HG03521 (cell line): Measurements from ENCODE around the gene COX7A1.
A peak's percentile ranks its signal among the peaks of the same experiment; 100 is the strongest.
"Not testable (repeated sequence)": the region's sequence is repeated elsewhere in the genome, so short reads cannot be mapped to it uniquely, and the experiment has no call there.

Experiments
- ATAC-seq: cut with Tn5 transposase; IDR thresholded peaks from one replicate; pipeline ENCODE4 v1.9.1; 2021; ENCODE audit warnings: mild to moderate bottlenecking, moderate library complexity; ENCODE audit not compliant: unreplicated experiment

Gene COX7A1

GRCh38 chr19:36142046-36142445 is 10.2 kb downstream of the COX7A1 start:
- no peak for ATAC-seq

GRCh38 chr19:36141039-36141927 is 11.0 kb downstream of the COX7A1 start:
- ATAC-seq = peak; percentile 30

- no peak for ATAC-seq
Measured at GRCh38 chr19:36140304-36141038, 11.8 kb downstream of the COX7A1 start.

GRCh38 chr19:36139473-36140303 is 12.6 kb downstream of the COX7A1 start, which contains the start of gene CAPNS1:
Gene CAPNS1 (plus strand): TSS chr19:36140066. CDS start chr19:36141012, 946 bp downstream.
- ATAC-seq = peak; percentile 85

DNA sequence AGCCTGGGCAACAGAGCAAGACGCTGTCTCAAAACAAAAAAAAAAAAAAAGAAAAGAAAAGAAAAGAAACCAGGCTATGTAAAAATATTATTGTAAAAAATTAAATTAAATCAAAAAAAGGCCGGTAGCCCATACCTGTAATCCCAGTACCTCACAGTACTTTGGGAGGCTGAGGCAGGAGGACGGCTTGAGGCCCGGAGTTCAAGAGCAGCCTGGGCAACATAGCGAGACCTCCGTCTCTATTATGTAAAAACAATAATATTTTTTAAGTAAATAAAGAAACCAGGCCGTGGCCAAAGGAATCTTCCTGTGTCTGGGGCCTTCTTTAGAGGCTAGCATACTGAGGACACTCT is 13.2 kb downstream of the COX7A1 start:
- ATAC-seq = no peak

DNA sequence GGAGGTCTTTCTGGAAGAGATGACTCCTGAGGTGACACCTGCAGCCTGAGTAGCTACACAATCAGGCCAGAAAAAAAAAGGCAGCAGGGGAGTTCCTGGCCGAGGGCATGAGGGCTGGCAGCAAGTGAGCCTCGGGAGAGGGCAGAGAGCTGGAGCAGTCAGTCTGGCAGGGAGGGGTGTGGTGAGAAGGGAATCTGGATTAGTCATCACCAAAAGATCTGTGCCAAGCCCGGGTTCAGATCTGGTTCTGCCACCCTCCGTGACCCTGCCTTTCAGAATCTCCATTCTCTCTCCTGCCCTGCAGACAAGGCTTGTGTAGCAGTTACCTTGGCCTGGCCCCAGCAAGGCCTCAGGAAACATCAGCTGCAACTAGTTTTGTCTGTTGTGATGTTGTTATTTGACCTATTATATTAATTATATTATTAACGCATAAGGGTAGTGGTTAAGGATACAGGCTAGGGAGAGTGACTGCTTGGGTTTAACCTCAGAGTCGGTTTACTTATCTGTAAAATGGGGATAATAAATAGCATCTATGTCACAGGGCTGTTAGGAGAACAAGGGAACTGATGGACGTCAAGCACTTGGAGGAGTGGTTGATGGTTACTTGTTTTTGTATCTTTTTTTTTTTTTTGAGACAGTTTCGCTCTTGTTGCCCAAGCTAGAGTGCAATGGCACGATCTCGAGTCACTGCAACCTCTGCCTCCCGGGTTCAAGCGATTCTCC is 15.1 kb downstream of the COX7A1 start:
- ATAC-seq = no peak

DNA sequence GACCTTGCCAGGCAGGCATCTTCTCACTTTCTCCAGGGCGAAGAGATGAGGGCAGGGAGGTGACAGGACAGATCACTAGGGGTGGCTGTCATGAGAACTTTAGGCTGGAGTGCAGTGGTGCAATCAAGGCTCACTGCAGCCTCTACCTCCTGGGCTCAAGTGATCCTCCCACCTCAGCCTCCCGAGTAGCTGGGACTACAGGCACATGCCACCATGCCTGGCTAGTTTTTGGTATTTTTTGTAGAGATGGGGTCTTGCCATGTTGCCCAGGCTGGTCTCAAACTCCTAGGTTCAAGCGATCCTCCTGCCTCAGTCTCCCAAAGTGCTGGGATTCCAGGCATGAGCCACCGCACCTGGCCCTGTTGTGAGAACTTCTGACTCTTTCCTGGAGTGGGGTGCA is 17.4 kb downstream of the COX7A1 start:
- not testable (repeated sequence) for ATAC-seq

- ATAC-seq = not testable (repeated sequence)
Measured at GRCh38 chr19:36131221-36131620, 21.0 kb downstream of the COX7A1 start.

DNA sequence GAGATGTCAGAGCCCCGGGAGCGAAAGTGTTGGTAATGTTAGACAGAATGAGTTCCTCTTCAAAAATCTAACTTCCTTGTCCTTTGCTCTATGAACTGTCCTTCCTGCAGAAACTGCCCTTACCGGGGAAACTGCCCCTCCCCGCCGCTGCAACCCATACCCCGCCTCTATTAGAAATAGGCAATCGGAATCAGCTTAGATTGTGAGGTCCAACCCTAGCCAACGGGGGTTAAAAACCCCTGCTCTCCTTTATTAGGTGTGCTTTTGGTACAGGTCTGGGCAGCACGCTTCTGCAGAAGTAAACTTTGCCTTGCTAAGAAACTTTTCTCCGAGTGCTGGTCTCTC is 23.9 kb downstream of the COX7A1 start:
- no peak for ATAC-seq

DNA sequence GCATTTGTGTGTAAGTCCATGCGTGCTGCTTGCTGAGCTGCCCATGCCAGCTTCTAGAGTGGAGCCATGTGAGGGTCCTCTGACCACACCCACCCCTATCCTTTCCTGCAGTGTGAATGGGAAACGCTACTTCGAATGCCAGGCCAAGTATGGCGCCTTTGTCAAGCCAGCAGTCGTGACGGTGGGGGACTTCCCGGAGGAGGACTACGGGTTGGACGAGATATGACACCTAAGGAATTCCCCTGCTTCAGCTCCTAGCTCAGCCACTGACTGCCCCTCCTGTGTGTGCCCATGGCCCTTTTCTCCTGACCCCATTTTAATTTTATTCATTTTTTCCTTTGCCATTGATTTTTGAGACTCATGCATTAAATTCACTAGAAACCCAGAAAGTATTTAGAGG is 26.7 kb downstream of the COX7A1 start:
- no peak for ATAC-seq

DNA sequence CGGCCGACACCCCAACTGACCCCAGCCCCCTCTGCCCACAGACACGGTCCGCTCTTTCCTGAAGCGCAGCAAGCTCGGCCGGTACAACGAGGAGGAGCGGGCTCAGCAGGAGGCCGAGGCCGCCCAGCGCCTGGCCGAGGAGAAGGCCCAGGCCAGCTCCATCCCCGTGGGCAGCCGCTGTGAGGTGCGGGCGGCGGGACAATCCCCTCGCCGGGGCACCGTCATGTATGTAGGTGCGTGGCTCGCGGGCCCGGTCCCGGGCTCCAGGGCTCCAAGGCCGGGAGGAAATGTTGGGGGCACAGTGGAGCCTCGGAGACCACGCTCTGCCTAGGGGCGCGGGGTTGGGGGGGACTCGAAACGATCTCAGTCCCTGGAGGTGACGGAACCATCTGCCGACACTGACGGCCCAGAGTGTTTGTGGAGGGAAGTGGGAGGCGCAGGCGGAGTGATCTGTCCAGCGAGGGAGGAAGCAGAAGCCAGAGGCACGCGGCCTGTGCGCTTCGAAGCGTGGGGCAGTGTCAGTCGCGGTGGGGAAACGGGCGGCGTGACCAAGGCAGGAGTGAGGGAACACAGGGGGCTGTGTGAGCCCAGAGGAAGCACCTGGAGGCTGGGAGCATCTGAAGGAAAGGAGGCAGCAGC is 30.6 kb downstream of the COX7A1 start:
- no peak for ATAC-seq

- ATAC-seq = no peak
Measured at GRCh38 chr19:36120984-36121358, 31.3 kb downstream of the COX7A1 start.

DNA sequence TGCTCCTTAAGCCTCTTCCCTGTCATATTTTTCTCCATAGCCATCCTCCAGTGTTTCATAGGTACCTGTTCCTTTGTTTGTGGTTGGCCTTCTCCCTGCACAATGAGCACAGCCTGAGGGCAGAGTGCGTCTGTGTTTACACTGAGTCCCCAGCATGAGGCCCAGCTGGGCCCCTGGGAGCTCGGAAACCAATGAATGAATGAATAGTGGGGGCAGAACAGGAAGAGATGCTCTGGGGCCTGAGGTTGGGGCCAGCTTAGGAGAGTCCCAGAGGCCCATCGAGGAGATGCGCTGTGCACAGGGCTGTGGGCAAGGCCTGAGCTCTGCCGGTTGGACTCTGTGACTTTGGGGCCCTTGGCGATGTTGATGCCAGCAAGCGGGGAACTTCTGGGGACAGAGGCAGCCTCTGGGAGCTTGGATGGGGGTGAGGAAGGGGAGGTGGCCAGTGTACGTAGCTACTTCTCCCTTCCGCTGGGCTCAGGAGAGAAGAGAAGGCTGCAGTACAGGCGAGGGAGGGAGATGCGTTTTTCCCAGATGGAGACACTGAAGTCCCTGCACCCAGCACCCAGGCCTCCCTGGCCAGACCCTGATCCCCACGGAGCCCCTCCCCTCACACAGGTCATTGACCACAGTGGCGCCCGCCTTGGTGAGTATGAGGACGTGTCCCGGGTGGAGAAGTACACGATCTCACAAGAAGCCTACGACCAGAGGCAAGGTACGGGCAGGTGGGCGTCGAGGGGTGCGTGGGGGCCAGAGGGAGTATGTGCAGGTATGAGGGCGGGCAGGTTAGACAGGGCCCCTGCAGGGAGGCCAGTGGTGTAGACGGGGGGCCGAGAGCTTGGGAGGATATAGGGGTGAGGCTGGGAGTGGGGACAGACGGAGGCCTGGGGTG is 31.9 kb downstream of the COX7A1 start:
- no peak for ATAC-seq

DNA sequence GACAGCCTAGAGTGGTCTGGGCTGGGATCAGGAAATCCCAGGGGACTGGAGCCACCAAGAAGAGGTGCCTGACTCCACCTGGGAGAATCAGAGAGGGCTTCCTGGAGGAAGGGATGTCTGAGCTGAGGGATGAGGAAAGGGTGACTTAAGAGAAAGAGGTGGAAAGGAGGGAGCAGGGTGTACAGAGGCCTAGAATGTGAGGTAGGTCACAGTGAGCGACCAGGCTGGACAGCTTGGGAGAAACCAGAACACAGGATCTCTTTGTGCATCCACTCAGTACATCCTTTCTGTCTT is 36.0 kb downstream of the COX7A1 start:
- ATAC-seq = no peak

GRCh38 chr19:36115453-36116343 is 36.5 kb downstream of the COX7A1 start, which contains the start of gene TBCB:
Gene TBCB (plus strand): TSS chr19:36115468. CDS start chr19:36115561, 93 bp downstream.
- ATAC-seq = no peak

DNA sequence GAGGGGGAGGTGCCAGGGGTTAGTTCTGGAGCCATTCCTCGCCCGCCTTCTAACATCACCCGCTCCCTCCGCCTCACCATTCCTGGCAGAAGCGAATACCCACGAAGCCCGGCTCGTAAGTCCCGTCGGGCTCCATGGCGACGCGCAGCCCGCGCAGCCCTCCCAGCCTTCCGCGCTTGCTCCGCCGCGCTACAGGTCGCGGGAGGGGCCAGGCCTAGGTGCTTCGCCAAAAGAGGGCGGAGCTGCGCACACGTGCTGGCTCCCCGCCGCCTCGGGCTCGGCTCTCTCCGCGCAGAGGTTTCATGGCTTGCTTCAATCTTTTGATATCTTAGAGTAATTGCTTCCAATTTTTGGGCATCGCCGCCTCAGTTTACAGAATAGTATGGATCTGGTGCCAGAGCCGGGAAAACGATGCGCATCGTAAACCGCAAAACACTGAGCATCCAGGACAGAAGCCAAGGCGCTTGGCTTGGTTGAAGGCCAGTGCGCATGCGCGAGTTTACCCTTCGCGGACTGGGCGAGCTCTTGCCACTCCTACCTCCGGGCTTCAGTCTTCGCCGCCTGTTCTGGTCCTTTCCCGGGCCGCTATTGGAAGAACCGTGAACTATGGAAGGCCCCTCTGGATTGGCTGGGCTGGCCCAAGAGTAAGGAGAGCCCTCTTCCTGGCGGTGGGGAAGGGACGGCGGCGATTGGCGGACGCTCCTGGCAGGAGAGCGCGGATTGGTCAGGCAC is 37.4 kb downstream of the COX7A1 start, which contains the start of gene POLR2I:
Gene POLR2I, minus strand, starts transcription at position 155 of the 732 bp plus-strand sequence. Its CDS starts 19 bp downstream, at position 136.
- ATAC-seq = peak; percentile 81

DNA sequence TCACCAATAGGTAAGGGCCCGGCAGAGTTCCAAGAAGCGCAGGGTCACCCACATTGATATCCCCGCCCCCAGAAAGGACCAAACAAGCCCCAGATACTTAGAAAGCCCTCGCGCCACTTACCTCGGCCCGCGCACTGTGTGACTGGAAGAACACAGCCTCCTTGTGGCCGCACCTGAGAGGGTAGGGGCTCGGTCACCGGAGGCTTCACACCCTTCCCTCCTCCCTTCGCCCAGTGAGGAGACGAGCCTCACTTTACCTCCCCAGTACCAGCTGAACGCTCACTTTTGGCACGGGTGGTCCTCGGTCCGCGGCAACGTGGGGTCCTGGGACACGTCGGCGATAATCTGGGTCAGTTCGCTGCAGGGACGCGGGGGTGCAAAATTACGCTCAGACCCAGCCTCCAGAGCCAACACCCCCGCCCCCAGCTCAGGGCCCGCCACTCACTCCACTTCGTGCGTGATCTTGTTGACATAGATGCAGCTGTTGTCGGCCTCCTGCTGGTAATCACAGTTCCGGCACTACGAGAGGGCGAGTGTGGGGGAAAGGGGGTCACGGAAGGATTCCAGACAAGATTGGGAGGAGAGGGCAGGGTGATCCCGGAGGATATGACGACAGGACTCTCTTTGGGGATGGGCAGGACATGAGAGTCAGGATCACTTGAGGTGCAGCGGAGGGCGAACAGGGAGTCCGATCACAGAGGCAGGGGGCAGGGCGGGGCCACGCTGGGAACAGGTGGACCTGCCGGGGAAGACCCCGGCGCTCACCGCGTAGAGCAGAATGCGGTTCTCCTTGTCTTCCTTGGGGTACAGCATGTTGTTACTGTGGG is 38.1 kb downstream of the COX7A1 start:
- ATAC-seq = no peak
